PFSK-1 (cell line): ENCODE data around the gene FBXL19.

Experiments used
- POLR2AphosphoS5 ChIP-seq: IDR thresholded peaks from 2 replicates; pipeline ENCODE4 v1.6.1; 2012; ENCODE audit warnings: low read depth, mild to moderate bottlenecking, control low read depth, low read length, moderate library complexity
- REST ChIP-seq, 2 experiments: IDR thresholded peaks; 2 replicates each; pipeline versions ENCODE4 v1.6.1 to v1.8.0; 2011 to 2012; ENCODE audit warnings: low read depth in 2 of 2, low read length in 2 of 2, control low read depth in 1 of 2, inconsistent platforms in 1 of 2, mild to moderate bottlenecking in 1 of 2, moderate library complexity in 1 of 2; ENCODE audit not compliant: insufficient read depth in 1 of 2
- SIN3A ChIP-seq: IDR thresholded peaks from 2 replicates; pipeline ENCODE4 v1.6.1; 2012; ENCODE audit warnings: mild to moderate bottlenecking, low read length, moderate library complexity, borderline replicate concordance; ENCODE audit not compliant: insufficient read depth

GRCh38 chr16:30931068-30931650 lies 7.8 kb downstream of the FBXL19 start:
- TF ChIP-seq POLR2AphosphoS5 (no peak), REST (IDR thresholded peaks at IDR 0.05; ENCODE audit: insufficient read depth in 1 of 2, low read depth in 2 of 2, low read length in 2 of 2) (no peak), SIN3A (no peak)
